Ascending aorta (tissue), 2 donors: ENCODE data around the gene RSPH4A. TPM values are rescaled to one million over a fixed set of nuclear protein-coding genes. Genes with fewer than 3 reads are reported as not detected.

Experiments used
- DNase-seq, 2 donors: peaks; one replicate each; pipeline ENCODE4 v3.0.0-alpha.2; 2019; ENCODE audit warnings: low spot score in 2 of 2
- H3K27ac ChIP-seq, 2 donors: fragments of 200-600 bp; sonication (generic); one replicate each; pipeline ENCODE4 v1.5.1; 2016 to 2017; ENCODE audit warnings: mild to moderate bottlenecking in 1 of 2
- H3K27me3 ChIP-seq: fragments of 200-600 bp; sonication (generic); one replicate; pipeline ENCODE4 v1.5.1; 2017
- H3K36me3 ChIP-seq, 2 donors: fragments of 200-600 bp; sonication (generic); one replicate each; pipeline ENCODE4 v1.5.1; 2016
- H3K4me1 ChIP-seq, 2 donors: fragments of 200-600 bp; sonication (generic); one replicate each; pipeline ENCODE4 v1.5.1; 2016 to 2017; ENCODE audit warnings: mild to moderate bottlenecking in 1 of 2
- H3K4me3 ChIP-seq, 2 donors: fragments of 200-600 bp; sonication (generic); one replicate each; pipeline ENCODE4 v1.5.1; 2016 to 2017; ENCODE audit warnings: mild to moderate bottlenecking in 1 of 2
- H3K9me3 ChIP-seq, 2 donors: fragments of 200-600 bp; sonication (generic); one replicate each; pipeline ENCODE4 v1.5.1; 2016
- CTCF ChIP-seq, 3 experiments: fragments of 200-600 bp in 2 of 3; fragments of 450-650 bp in 1 of 3; sonication (generic) in 2 of 3; IDR thresholded peaks; one replicate each; pipeline ENCODE4 v1.5.1; 2016 to 2019; ENCODE audit warnings: antibody characterized with exemption in 3 of 3, mild to moderate bottlenecking in 1 of 3, moderate library complexity in 1 of 3
- intact Hi-C: fragments of 100-400 bp; cut with DNase I; formaldehyde crosslinking; loops from one replicate; pipeline ENCODE4 v1.15.1; 2023
- total RNA-seq: library from RNA; depleted of rRNA; stranded (reverse); fragments of >200 nt; gene quantifications from one replicate; pipeline ENCODE4 v1.1.0, GENCODE V29; 2016

RSPH4A gene
- total RNA-seq, result 17.9 TPM

- intact Hi-C loops, result loop anchor here (2.0 kb wide), 1 partner anchor 45 kb away; the partner anchor contains the start of gene RWDD1
- no peak within 1 kb of the TSS for H3K27ac ChIP-seq
Measured at GRCh38 chr6:116615937-116616736, at the start of gene RSPH4A. TSS of gene RSPH4A (plus strand) at chr6:116616479. CDS start at chr6:116616624, 145 bp downstream.

DNA sequence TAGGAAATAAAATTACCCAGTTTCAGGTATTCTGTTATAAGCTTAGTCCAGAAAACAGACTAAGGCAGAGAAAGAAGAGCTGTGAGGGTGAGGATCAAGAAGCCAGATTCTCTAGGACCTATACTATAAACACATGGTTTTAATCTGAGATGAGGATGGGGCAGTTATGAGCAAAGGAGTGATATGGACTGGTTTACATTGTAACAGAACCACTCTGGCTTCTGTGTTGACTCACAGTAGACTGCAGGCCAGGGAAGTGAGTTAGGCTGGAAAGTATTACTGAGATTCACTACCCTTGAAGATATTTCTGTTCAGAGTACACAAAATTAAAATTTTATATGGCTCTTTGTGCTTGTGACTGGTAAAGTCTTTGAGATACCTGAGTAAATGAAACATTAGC, 48.2 kb upstream of the RSPH4A start:
- peaks cover 0 to 9% of the 10 kb centered on the region in 2 donors for H3K4me1 ChIP-seq
- H3K4me3 ChIP-seq, result no peak overlapping the region
- H3K9me3 ChIP-seq, result no peaks in the 10 kb centered on the region
- intact Hi-C loops, result no loop called here
- no peak overlapping the region for H3K27ac ChIP-seq
- DNase-seq, result no peak
- TF ChIP-seq CTCF (IDR thresholded peaks at IDR 0.05), result no peak
- no peaks in the 10 kb centered on the region for H3K36me3 ChIP-seq
- no peaks in the 10 kb centered on the region for H3K27me3 ChIP-seq

More at GRCh38 chr6:116615937-116616736, at the start of gene RSPH4A:
- Histone ChIP-seq H3K36me3 (no peaks in the 10 kb centered on the region), H3K9me3 (no peaks in the 10 kb centered on the region), H3K27me3 (no peaks in the 10 kb centered on the region), H3K4me1 (peaks cover 3 to 7% of the 10 kb centered on the region in 2 donors), H3K4me3 (peak within 1 kb of the TSS; percentile 63 to 66)
- DNase-seq, result peak; percentile 80 to 96
- peak in 1 of 3 experiments; percentile 12 for TF ChIP-seq CTCF (IDR thresholded peaks at IDR 0.05)

GRCh38 chr6:116568821-116569755, 47.2 kb upstream of the RSPH4A start:
- Histone ChIP-seq H3K4me1 (peaks cover 0 to 14% of the 10 kb centered on the region in 2 donors), H3K4me3 (no peak overlapping the region), H3K36me3 (peaks cover 0 to under 1% of the 10 kb centered on the region in 2 donors), H3K27ac (no peak overlapping the region), H3K27me3 (no peaks in the 10 kb centered on the region), H3K9me3 (no peaks in the 10 kb centered on the region)
- intact Hi-C loops, result no loop called here
- no peak for TF ChIP-seq CTCF (IDR thresholded peaks at IDR 0.05)
- no peak for DNase-seq

GRCh38 chr6:116570856-116571682, 45.2 kb upstream of the RSPH4A start, which contains the start of gene RWDD1:
TSS of gene RWDD1 (plus strand) at chr6:116571504. CDS start at chr6:116571583, 79 bp downstream.
- peak; percentile 96 to 99 for DNase-seq
- H3K4me1 ChIP-seq, result peaks cover 0 to 14% of the 10 kb centered on the region in 2 donors
- intact Hi-C loops, result loop anchor here (1.0 to 5.0 kb wide), 4 partner anchors 46 to 292 kb away; partner anchors contain the start of genes CALHM5, RSPH4A, TSPYL1 and ZUP1

More at GRCh38 chr6:116570856-116571682, 45.2 kb upstream of the RSPH4A start, which contains the start of gene RWDD1:
- Histone ChIP-seq H3K36me3 (peaks cover 0 to 15% of the 10 kb centered on the region in 2 donors), H3K4me3 (peak within 1 kb of the TSS; percentile 68 to 74), H3K9me3 (no peaks in the 10 kb centered on the region), H3K27me3 (no peaks in the 10 kb centered on the region), H3K27ac (peak within 1 kb of the TSS; percentile 89 to 92)
- TF ChIP-seq CTCF (IDR thresholded peaks at IDR 0.05), result peak in 2 of 3 experiments; percentile 13
